ENCODE data around the gene USP24. TPM values are rescaled to one million over a fixed set of nuclear protein-coding genes. Genes with fewer than 3 reads are reported as not detected.

Gene USP24
- total and polyA plus RNA-seq, 3 experiments from 2014 or later: 7.5 to 51.6 (median 51.5) TPM

DNA sequence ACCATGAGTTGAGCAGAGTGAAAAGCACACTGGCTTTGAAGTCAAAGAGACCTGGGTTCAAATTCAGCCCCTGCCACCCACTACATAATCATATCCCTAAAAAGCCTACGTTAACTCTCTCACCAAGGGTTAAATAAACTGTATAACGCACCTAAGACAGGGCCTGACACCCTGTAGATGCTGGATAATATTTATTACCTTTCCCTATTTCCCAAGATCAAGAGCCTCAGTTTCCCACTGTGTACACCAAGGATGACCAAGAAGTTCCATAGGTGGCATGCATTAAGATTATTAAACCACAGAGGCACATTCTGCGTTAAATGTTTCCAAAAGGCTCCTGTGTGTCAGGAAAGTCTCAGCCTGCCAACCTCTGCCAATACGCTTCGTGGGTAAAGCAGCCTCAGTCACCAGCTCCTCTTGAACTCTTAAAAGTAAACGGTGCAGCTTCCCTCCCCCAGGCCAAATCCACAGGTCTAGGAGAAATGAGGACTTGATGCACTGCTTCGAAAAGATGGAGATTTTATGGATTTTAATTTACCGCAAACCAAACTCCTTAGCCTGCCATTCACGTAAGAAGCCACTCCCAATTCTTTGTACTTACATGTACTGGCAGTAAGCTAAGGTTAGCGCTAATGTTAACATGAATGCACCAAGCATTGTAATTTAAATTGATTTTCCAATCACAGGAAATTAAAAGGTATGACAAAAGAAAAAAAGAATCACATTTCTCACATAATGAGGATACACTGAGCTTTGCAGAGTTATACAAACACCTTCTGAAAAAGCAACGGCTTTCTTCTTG is 2.6 kb downstream of the USP24 start:
- Mint-ChIP-seq H3K27me3 (no peaks in the 10 kb centered on the region), H3K27ac (peak overlapping the region; percentile 84 to 97 (median 94)), H3K36me3 (peaks cover 0 to 21% (median 3%) of the 10 kb centered on the region in 3 donors), H3K4me3 (peak overlapping the region; percentile 89 to 97 (median 93)), H3K4me1 (peaks cover 72 to 84% (median 82%) of the 10 kb centered on the region in 3 donors), H3K9me3 (no peaks in the 10 kb centered on the region)
- Histone ChIP-seq H3K27me3 (ENCODE audit: insufficient read depth, low read length, poor library complexity, severe bottlenecking) (no peaks in the 10 kb centered on the region), H3K27ac (ENCODE audit: low read depth, low read length) (peak overlapping the region; percentile 81), H3K4me3 (ENCODE audit: low read length) (peak overlapping the region; percentile 54), H3K4me1 (ENCODE audit: insufficient read depth, low read length) (peaks cover 60% of the 10 kb centered on the region), H3K36me3 (ENCODE audit: insufficient read depth, low read length) (no peaks in the 10 kb centered on the region), H3K9me3 (ENCODE audit: low read length) (no peaks in the 10 kb centered on the region)
- CTCF ChIA-PET: interaction anchor here (0.7 to 1.8 kb wide), 2 partner anchors 9 to 91 kb away, joined by 3 to 8 read pairs; no protein-coding TSS in a partner anchor
- POLR2A ChIA-PET: interaction anchor here (1.0 to 1.1 kb wide), 2 partner anchors 9 to 84 kb away, joined by 3 read pairs; no protein-coding TSS in a partner anchor
- DNase-seq: peak in 2 of 5 donors; percentile 1 to 27

DNA sequence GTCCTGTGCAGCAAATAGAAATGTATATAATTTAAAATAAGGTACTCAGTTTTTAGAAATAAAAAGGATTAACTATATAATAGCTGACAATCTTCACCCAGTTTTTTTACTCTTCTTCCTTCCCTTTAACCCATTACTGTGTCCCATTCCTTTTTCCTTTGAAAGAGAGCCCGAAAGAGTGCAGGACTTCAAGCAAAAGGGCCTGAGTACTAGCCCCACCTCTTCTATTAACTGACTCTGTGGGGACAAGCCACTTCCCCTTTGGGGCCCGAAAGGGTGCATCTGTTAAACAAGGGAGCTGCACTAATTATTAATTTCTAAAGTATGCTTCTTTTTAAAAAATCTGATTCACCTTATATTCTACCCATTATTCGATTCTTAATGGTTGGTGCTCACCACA is 3.3 kb downstream of the USP24 start:
- H3K9me3 ChIP-seq (ENCODE audit: low read length): no peaks in the 10 kb centered on the region
- H3K36me3 ChIP-seq (ENCODE audit: insufficient read depth, low read length): no peaks in the 10 kb centered on the region
- H3K27ac ChIP-seq (ENCODE audit: low read depth, low read length): peak overlapping the region; percentile 81
- DNase-seq: no peak
- peak overlapping the region; percentile 54 for H3K4me3 ChIP-seq (ENCODE audit: low read length)
- H3K36me3 Mint-ChIP-seq: peaks cover 0 to 23% (median 5%) of the 10 kb centered on the region in 3 donors
- H3K9me3 Mint-ChIP-seq: no peaks in the 10 kb centered on the region
- ChIA-PET CTCF (no interaction called here), POLR2A (no interaction called here)
- no peaks in the 10 kb centered on the region for H3K27me3 ChIP-seq (ENCODE audit: insufficient read depth, low read length, poor library complexity, severe bottlenecking)
- H3K4me1 Mint-ChIP-seq: peaks cover 71 to 85% (median 82%) of the 10 kb centered on the region in 3 donors
- peak overlapping the region; percentile 84 to 97 (median 89) for H3K27ac Mint-ChIP-seq
- peaks cover 59% of the 10 kb centered on the region for H3K4me1 ChIP-seq (ENCODE audit: insufficient read depth, low read length)
- no peaks in the 10 kb centered on the region for H3K27me3 Mint-ChIP-seq
- H3K4me3 Mint-ChIP-seq: peak overlapping the region; percentile 89 to 97 (median 93)

DNA sequence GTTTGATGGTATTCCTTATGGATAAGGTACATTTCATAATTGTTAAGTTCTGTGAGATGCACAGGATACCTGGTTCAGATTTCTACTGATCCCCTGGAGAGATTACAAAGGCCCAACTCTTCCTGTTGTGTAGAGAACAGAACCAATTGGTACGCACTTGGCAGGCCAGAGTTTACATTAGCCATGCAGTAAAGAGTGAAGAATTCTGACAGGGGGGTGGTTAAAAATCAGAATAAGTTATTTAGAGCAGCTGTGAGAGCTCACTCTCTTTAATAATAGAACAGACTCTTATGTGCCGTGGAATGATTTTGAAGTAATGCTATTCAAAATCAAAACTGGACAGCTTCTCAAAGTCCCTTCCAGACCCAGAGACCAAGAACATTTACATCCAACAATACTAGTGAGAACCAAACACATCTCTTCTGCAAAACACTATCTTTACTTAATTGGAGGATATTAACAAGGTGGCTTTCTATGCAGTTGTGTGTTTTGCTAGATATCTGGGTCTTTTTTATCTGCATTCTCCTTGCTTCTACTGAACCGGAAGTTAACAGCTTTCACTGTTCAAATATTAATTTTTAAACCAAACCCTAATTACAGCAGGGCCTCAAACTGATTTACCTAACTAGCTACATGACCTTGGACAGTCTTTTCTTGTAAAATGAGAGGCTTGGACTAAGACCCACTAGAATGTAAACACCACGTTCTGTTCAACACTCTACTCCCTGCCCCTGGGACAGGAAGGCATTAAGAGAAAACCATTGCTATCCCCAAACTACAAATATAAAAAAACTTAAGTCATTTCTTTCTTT is 4.0 kb downstream of the USP24 start:
- Histone ChIP-seq H3K27me3 (ENCODE audit: insufficient read depth, low read length, poor library complexity, severe bottlenecking) (no peaks in the 10 kb centered on the region), H3K9me3 (ENCODE audit: low read length) (no peaks in the 10 kb centered on the region), H3K27ac (ENCODE audit: low read depth, low read length) (no peak overlapping the region), H3K4me3 (ENCODE audit: low read length) (no peak overlapping the region), H3K36me3 (ENCODE audit: insufficient read depth, low read length) (no peaks in the 10 kb centered on the region), H3K4me1 (ENCODE audit: insufficient read depth, low read length) (peaks cover 59% of the 10 kb centered on the region)
- H3K27me3 Mint-ChIP-seq: no peaks in the 10 kb centered on the region
- no peaks in the 10 kb centered on the region for H3K9me3 Mint-ChIP-seq
- H3K4me3 Mint-ChIP-seq: peak overlapping the region; percentile 89 to 97 (median 93)
- H3K4me1 Mint-ChIP-seq: peaks cover 70 to 85% (median 82%) of the 10 kb centered on the region in 3 donors
- DNase-seq: no peak
- POLR2A ChIA-PET: no interaction called here
- CTCF ChIA-PET: interaction anchor here (1.2 kb wide), 1 partner anchor 22 kb away, joined by 3 read pairs; no protein-coding TSS in a partner anchor
- H3K27ac Mint-ChIP-seq: peak overlapping the region; percentile 57 to 93 (median 86)
- peaks cover 0 to 25% (median 6%) of the 10 kb centered on the region in 3 donors for H3K36me3 Mint-ChIP-seq

DNA sequence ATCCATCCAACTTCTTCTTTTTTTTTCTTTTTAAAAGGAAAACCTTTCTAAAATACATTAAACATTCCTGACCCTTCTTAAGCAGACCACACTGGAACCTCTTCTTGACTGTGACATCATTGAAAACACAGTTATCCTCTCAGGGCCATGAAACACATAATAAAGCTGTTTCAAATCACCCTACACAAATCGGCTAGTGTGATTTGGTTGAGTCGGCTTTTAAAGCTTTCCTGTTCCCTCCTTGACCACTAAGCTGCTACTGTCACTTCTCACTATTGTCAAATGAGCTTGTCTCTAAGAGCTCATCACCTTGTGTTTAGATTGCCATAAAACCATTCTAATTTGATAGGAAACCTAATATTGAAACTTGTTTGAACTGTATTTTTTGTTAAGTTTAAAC is 5.9 kb downstream of the USP24 start:
- Histone ChIP-seq H3K9me3 (ENCODE audit: low read length) (no peaks in the 10 kb centered on the region), H3K27ac (ENCODE audit: low read depth, low read length) (no peak overlapping the region), H3K4me3 (ENCODE audit: low read length) (no peak overlapping the region), H3K36me3 (ENCODE audit: insufficient read depth, low read length) (no peaks in the 10 kb centered on the region), H3K4me1 (ENCODE audit: insufficient read depth, low read length) (peaks cover 70% of the 10 kb centered on the region), H3K27me3 (ENCODE audit: insufficient read depth, low read length, poor library complexity, severe bottlenecking) (no peaks in the 10 kb centered on the region)
- peaks cover 79 to 95% (median 92%) of the 10 kb centered on the region in 3 donors for H3K4me1 Mint-ChIP-seq
- DNase-seq: no peak
- POLR2A ChIA-PET: interaction anchor here (1.3 kb wide), 1 partner anchor 9 kb away, joined by 4 read pairs; no protein-coding TSS in a partner anchor
- H3K27me3 Mint-ChIP-seq: no peaks in the 10 kb centered on the region
- CTCF ChIA-PET: interaction anchor here (0.7 to 1.4 kb wide), 4 partner anchors 32 to 69 kb away, joined by 3 to 4 read pairs (median 3); no protein-coding TSS in a partner anchor
- H3K9me3 Mint-ChIP-seq: no peaks in the 10 kb centered on the region
- peak overlapping the region in 3 of 8 donors; percentile 11 to 83 (median 52) for H3K27ac Mint-ChIP-seq
- H3K4me3 Mint-ChIP-seq: peak overlapping the region in 6 of 7 donors; percentile 11 to 66 (median 46)
- H3K36me3 Mint-ChIP-seq: peaks cover 0 to 23% (median 7%) of the 10 kb centered on the region in 3 donors

DNA sequence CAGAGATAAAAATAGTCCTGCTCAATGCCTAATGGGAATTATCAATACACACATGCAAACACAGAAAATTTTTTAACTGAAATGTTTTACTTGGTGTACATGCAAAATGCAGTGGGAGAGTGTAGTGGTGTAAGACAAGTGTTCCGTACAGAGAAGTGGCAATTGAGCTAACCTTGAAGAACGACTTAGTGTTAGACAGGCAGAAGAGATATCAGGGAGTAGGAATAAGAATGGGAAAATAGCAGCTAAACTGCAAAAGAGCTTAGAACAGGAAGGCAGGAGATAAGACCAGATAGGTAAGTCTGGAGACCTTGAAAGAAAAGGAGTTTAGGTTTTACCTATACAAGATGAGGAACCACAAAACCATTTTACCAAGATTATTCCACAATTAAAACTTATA is 9.0 kb downstream of the USP24 start:
- Histone ChIP-seq H3K4me3 (ENCODE audit: low read length) (no peak overlapping the region), H3K27me3 (ENCODE audit: insufficient read depth, low read length, poor library complexity, severe bottlenecking) (no peaks in the 10 kb centered on the region), H3K36me3 (ENCODE audit: insufficient read depth, low read length) (no peaks in the 10 kb centered on the region), H3K9me3 (ENCODE audit: low read length) (no peaks in the 10 kb centered on the region), H3K27ac (ENCODE audit: low read depth, low read length) (no peak overlapping the region), H3K4me1 (ENCODE audit: insufficient read depth, low read length) (peaks cover 71% of the 10 kb centered on the region)
- Mint-ChIP-seq H3K4me3 (peak overlapping the region in 1 of 7 donors; percentile 51), H3K4me1 (peaks cover 76 to 93% (median 89%) of the 10 kb centered on the region in 3 donors), H3K36me3 (peaks cover 0 to 21% (median 7%) of the 10 kb centered on the region in 3 donors), H3K27me3 (no peaks in the 10 kb centered on the region), H3K9me3 (no peaks in the 10 kb centered on the region), H3K27ac (peak overlapping the region in 1 of 8 donors; percentile 71)
- ChIA-PET CTCF (no interaction called here), POLR2A (interaction anchor here (1.4 kb wide), 1 partner anchor 9 kb away, joined by 4 read pairs; the partner anchor contains the start of gene USP24)
- no peak for DNase-seq

DNA sequence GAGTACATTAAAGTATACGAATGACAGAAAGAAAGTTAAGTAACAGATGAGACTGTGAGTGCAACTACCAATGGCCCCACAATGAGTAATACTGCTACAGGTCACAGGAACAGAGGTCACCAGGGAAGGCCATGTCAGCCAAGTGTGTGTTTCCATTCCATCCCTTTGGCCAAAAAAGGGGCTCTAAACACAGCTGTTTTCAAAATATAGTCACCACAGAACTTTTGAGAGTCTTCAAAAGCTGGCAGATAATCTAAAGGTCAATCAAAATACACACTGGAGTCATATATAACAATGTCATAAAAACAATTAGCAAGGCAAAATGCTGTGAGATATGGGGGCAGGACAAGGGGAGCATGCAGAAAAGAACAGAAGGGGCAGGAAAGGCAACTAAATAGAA is 10.2 kb downstream of the USP24 start:
- Mint-ChIP-seq H3K36me3 (peaks cover 0 to 25% (median 7%) of the 10 kb centered on the region in 3 donors), H3K4me1 (peaks cover 71 to 93% (median 88%) of the 10 kb centered on the region in 3 donors), H3K4me3 (peak overlapping the region in 3 of 7 donors; percentile 1 to 40 (median 35)), H3K27ac (peak overlapping the region in 6 of 8 donors; percentile 2 to 91 (median 47)), H3K9me3 (no peaks in the 10 kb centered on the region), H3K27me3 (no peaks in the 10 kb centered on the region)
- no peak for DNase-seq
- CTCF ChIA-PET: interaction anchor here (1.9 kb wide), 1 partner anchor 8 kb away, joined by 8 read pairs; no protein-coding TSS in a partner anchor
- POLR2A ChIA-PET: interaction anchor here (1.4 kb wide), 1 partner anchor 10 kb away, joined by 4 read pairs; the partner anchor contains the start of gene USP24
- H3K36me3 ChIP-seq (ENCODE audit: insufficient read depth, low read length): no peaks in the 10 kb centered on the region
- H3K4me1 ChIP-seq (ENCODE audit: insufficient read depth, low read length): peaks cover 71% of the 10 kb centered on the region
- no peak overlapping the region for H3K27ac ChIP-seq (ENCODE audit: low read depth, low read length)
- H3K9me3 ChIP-seq (ENCODE audit: low read length): no peaks in the 10 kb centered on the region
- no peaks in the 10 kb centered on the region for H3K27me3 ChIP-seq (ENCODE audit: insufficient read depth, low read length, poor library complexity, severe bottlenecking)
- no peak overlapping the region for H3K4me3 ChIP-seq (ENCODE audit: low read length)

DNA sequence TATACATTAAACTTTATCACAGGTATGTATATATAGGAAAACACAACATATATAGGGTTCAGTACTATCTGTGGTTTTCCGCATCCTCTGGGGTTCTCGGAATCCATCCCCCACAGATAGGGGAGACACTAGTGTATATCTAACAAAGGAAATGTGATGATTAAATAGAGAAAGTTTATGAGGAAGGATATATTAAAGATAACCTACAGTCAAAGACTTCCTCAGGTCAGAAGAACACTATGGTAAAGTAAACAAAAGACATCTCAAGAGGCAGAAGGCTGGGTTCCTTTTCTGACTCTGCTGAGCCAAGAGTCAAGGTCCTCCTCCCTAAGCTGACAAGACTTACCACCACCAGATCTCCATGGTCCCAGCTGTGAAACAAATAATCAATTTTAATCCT is 12.1 kb downstream of the USP24 start:
- ChIA-PET POLR2A (interaction anchor here (0.8 kb wide), 1 partner anchor 10 kb away, joined by 3 read pairs; no protein-coding TSS in a partner anchor), CTCF (interaction anchor here (1.9 kb wide), 1 partner anchor 10 kb away, joined by 8 read pairs; no protein-coding TSS in a partner anchor)
- no peaks in the 10 kb centered on the region for H3K9me3 Mint-ChIP-seq
- Histone ChIP-seq H3K4me1 (ENCODE audit: insufficient read depth, low read length) (peaks cover 70% of the 10 kb centered on the region), H3K27ac (ENCODE audit: low read depth, low read length) (no peak overlapping the region), H3K27me3 (ENCODE audit: insufficient read depth, low read length, poor library complexity, severe bottlenecking) (no peaks in the 10 kb centered on the region), H3K4me3 (ENCODE audit: low read length) (no peak overlapping the region), H3K36me3 (ENCODE audit: insufficient read depth, low read length) (no peaks in the 10 kb centered on the region), H3K9me3 (ENCODE audit: low read length) (no peaks in the 10 kb centered on the region)
- H3K36me3 Mint-ChIP-seq: peaks cover 0 to 31% (median 8%) of the 10 kb centered on the region in 3 donors
- H3K27ac Mint-ChIP-seq: peak overlapping the region in 6 of 8 donors; percentile 54 to 85 (median 70)
- no peaks in the 10 kb centered on the region for H3K27me3 Mint-ChIP-seq
- peaks cover 74 to 92% (median 91%) of the 10 kb centered on the region in 3 donors for H3K4me1 Mint-ChIP-seq
- DNase-seq: no peak
- H3K4me3 Mint-ChIP-seq: peak overlapping the region in 5 of 7 donors; percentile 38 to 63 (median 46)

Measured in CD8-positive, alpha-beta memory T cell (primary cell).